ENCODE measurements around the gene PLAAT3.
"Not testable (repeated sequence)": the region's sequence is repeated elsewhere in the genome, so short reads cannot be mapped to it uniquely, and the experiment has no call there.

DNA sequence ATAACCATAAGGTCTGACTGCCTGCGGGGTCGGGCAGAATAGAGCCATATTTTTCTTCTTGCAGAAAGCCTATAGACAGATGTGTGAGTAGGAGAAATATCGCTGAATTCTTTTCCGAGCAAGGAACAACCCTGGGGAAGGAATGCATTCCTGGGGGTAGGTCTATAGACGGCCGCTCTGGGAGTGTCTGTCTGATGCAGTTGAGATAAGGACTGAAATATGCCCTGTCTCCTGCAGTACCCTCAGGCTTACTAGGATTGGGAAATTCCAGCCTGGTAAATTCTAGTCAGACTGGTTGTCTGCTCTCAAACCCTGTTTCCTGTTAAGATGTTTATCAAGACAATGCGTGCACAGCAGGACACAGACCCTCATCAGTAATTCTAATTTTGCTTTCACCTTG is 33.0 kb downstream of the PLAAT3 start:
- TF ChIP-seq, protein P1, sequence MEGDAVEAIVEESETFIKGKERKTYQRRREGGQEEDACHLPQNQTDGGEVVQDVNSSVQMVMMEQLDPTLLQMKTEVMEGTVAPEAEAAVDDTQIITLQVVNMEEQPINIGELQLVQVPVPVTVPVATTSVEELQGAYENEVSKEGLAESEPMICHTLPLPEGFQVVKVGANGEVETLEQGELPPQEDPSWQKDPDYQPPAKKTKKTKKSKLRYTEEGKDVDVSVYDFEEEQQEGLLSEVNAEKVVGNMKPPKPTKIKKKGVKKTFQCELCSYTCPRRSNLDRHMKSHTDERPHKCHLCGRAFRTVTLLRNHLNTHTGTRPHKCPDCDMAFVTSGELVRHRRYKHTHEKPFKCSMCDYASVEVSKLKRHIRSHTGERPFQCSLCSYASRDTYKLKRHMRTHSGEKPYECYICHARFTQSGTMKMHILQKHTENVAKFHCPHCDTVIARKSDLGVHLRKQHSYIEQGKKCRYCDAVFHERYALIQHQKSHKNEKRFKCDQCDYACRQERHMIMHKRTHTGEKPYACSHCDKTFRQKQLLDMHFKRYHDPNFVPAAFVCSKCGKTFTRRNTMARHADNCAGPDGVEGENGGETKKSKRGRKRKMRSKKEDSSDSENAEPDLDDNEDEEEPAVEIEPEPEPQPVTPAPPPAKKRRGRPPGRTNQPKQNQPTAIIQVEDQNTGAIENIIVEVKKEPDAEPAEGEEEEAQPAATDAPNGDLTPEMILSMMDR (IDR thresholded peaks at IDR 0.05): not testable (repeated sequence)
- TF ChIP-seq POLR2A (IDR thresholded peaks at IDR 0.05): not testable (repeated sequence)

Measured in adrenal gland (tissue), 5 donors.